Esophagus muscularis mucosa (tissue), 4 donors: ENCODE measurements around the gene USP31. TPM values are rescaled to one million over a fixed set of nuclear protein-coding genes. Genes with fewer than 3 reads are reported as not detected.

Source experiments
- DNase-seq: peaks from one replicate; pipeline ENCODE4 v3.0.0-alpha.2; 2017; ENCODE audit errors: extremely low spot score
- H3K27ac ChIP-seq, 4 donors: fragments of 200-600 bp; sonication (generic); replicated peaks in 1 of 4; 1 replicate in 3 of 4; 2 replicates in 1 of 4; pipeline ENCODE4 v1.5.1; 2016 to 2019; ENCODE audit warnings: mild to moderate bottlenecking in 1 of 4
- H3K27me3 ChIP-seq, 4 donors: fragments of 200-600 bp; sonication (generic); one replicate each; pipeline versions ENCODE4 v1.5.1 to v1.6.0; 2016 to 2019
- H3K36me3 ChIP-seq, 4 donors: fragments of 200-600 bp; sonication (generic); one replicate each; pipeline ENCODE4 v1.5.1; 2016 to 2019
- H3K4me1 ChIP-seq, 4 donors: fragments of 200-600 bp; sonication (generic); one replicate each; pipeline ENCODE4 v1.5.1; 2016 to 2019
- H3K4me3 ChIP-seq, 4 donors: fragments of 200-600 bp; sonication (generic); 1 replicate in 2 of 4; 2 replicates in 2 of 4; pipeline ENCODE4 v1.5.1; 2016 to 2019; ENCODE audit warnings: mild to moderate bottlenecking in 4 of 4, moderate library complexity in 1 of 4
- H3K9me3 ChIP-seq, 4 donors: fragments of 200-600 bp; sonication (generic); 1 replicate in 3 of 4; 2 replicates in 1 of 4; pipeline ENCODE4 v1.5.1; 2016 to 2019
- CTCF ChIP-seq, 3 experiments: fragments of 200-600 bp in 2 of 3; fragments of 450-650 bp in 1 of 3; sonication (generic) in 2 of 3; IDR thresholded peaks; one replicate each; pipeline ENCODE4 v1.5.1; 2017 to 2019; ENCODE audit warnings: antibody characterized with exemption in 3 of 3, mild to moderate bottlenecking in 2 of 3, moderate library complexity in 1 of 3
- EP300 ChIP-seq: sonication (generic); formaldehyde crosslinking; IDR thresholded peaks from one replicate; pipeline ENCODE4 v1.6.1; 2017; ENCODE audit warnings: antibody characterized with exemption
- POLR2A ChIP-seq: fragments of 450-650 bp; IDR thresholded peaks from one replicate; pipeline ENCODE4 v1.6.1; 2017; ENCODE audit warnings: antibody characterized with exemption, moderate library complexity, mild to moderate bottlenecking, low read depth
- POLR2AphosphoS5 ChIP-seq, 2 donors: sonication (generic); formaldehyde crosslinking; IDR thresholded peaks; one replicate each; pipeline ENCODE4 v1.6.1; 2017; ENCODE audit warnings: antibody characterized with exemption in 2 of 2
- WGBS: methylation state at CpG from one replicate; pipeline ENCODE4 v1.1.5; 2018; 5-methylcytosine and 5-hydroxymethylcytosine counted together
- intact Hi-C: fragments of 100-400 bp; cut with DNase I; formaldehyde crosslinking; loops from one replicate; pipeline ENCODE4 v1.15.1; 2023
- total RNA-seq, 4 donors: library from RNA; depleted of rRNA; stranded (reverse); fragments of >200 nt; gene quantifications; one replicate each; pipeline versions ENCODE4 v1.1.0 to v1.2.1, GENCODE V29; 2016

Gene USP31
- total RNA-seq, 4 donors from 2014 or later = 18.9 to 29.1 (median 23.3) TPM

GRCh38 chr16:23057013-23057596 is 92.1 kb downstream of the USP31 start:
- H3K4me3 ChIP-seq = no peak overlapping the region
- H3K27me3 ChIP-seq = peaks cover 0 to 12% (median 0%) of the 10 kb centered on the region in 4 donors
- TF ChIP-seq CTCF (IDR thresholded peaks at IDR 0.05) (no peak), EP300 (no peak), POLR2AphosphoS5 (IDR thresholded peaks at IDR 0.05) (no peak), POLR2A (no peak)
- intact Hi-C loops = no loop called here
- no peaks in the 10 kb centered on the region for H3K36me3 ChIP-seq
- H3K27ac ChIP-seq = no peak overlapping the region
- no peak for DNase-seq
- peaks cover 0 to 23% (median 18%) of the 10 kb centered on the region in 4 donors for H3K4me1 ChIP-seq
- H3K9me3 ChIP-seq = no peaks in the 10 kb centered on the region
- 67% methylated on average over 1 of the region's 1 CpG for WGBS

GRCh38 chr16:23055481-23055880 is 93.8 kb downstream of the USP31 start:
- Histone ChIP-seq H3K9me3 (no peaks in the 10 kb centered on the region), H3K4me1 (peaks cover 0 to 19% (median 16%) of the 10 kb centered on the region in 4 donors), H3K4me3 (no peak overlapping the region), H3K36me3 (no peaks in the 10 kb centered on the region), H3K27ac (no peak overlapping the region), H3K27me3 (peaks cover 0 to 28% (median 7%) of the 10 kb centered on the region in 4 donors)
- WGBS = 90% methylated on average over 3 of the region's 3 CpGs
- no peak for TF ChIP-seq CTCF (IDR thresholded peaks at IDR 0.05)
- TF ChIP-seq EP300 = no peak
- TF ChIP-seq POLR2A = no peak
- TF ChIP-seq POLR2AphosphoS5 (IDR thresholded peaks at IDR 0.05) = no peak
- DNase-seq = no peak
- intact Hi-C loops = no loop called here

- intact Hi-C loops = no loop called here
- Histone ChIP-seq H3K4me1 (peaks cover 0 to 13% (median 9%) of the 10 kb centered on the region in 4 donors), H3K36me3 (no peaks in the 10 kb centered on the region), H3K27me3 (peaks cover 0 to 50% (median 10%) of the 10 kb centered on the region in 4 donors), H3K27ac (no peak overlapping the region), H3K4me3 (no peak overlapping the region), H3K9me3 (no peaks in the 10 kb centered on the region)
- TF ChIP-seq CTCF (IDR thresholded peaks at IDR 0.05) (no peak), POLR2A (no peak), EP300 (no peak), POLR2AphosphoS5 (IDR thresholded peaks at IDR 0.05) (no peak)
- DNase-seq = no peak
- 88% methylated on average over 2 of the region's 4 CpGs for WGBS
Measured at GRCh38 chr16:23052908-23053580, 96.2 kb downstream of the USP31 start.

GRCh38 chr16:23052221-23052620 is 97.0 kb downstream of the USP31 start:
- no peak for DNase-seq
- Histone ChIP-seq H3K9me3 (no peaks in the 10 kb centered on the region), H3K27me3 (peaks cover 0 to 59% (median 10%) of the 10 kb centered on the region in 4 donors), H3K4me3 (no peak overlapping the region), H3K27ac (no peak overlapping the region), H3K36me3 (no peaks in the 10 kb centered on the region), H3K4me1 (peaks cover 0 to 13% (median 9%) of the 10 kb centered on the region in 4 donors)
- 46% methylated on average over 13 of the region's 13 CpGs for WGBS
- intact Hi-C loops = no loop called here
- TF ChIP-seq POLR2AphosphoS5 (IDR thresholded peaks at IDR 0.05) (no peak), EP300 (no peak), CTCF (IDR thresholded peaks at IDR 0.05) (no peak), POLR2A (no peak)
